GM10847 (cell line): ENCODE results near the gene KANSL1.

Experiments used
- POLR2A ChIP-seq: IDR thresholded peaks from 2 replicates; pipeline ENCODE4 v1.6.1; 2011; ENCODE audit not compliant: insufficient read length; ENCODE audit errors: extremely low read depth

The KANSL1 gene

DNA sequence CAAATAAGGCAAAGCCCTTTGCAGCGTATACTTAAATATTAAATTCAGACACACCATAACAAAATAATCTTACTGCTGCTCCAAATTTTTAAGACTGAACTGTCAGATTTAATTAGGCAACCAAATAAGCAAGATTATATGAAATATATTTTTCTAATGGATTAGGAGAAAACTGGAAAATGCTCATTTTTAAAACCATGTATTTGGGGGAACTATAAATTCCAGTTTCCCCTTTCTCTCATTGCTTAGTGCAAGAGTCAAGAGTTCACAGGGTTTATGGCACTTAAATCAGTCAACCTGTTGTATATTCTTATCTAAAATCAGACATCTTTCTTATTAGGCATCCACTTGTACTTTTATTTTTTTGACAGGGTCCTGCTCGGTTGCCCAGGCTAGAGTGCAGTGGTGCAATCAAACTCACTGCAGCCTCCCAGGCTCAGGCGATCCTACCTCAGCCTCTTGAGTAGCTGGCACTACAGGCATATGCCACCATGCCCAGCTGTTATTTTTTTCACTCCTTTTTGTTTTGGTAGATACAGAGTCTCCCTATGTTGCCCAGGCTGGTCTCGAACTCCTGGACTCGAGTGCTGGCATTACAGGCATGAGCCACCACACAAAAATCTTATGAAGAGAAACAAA, 2.1 kb upstream of the KANSL1 start:
- TF ChIP-seq POLR2A, result no peak

DNA sequence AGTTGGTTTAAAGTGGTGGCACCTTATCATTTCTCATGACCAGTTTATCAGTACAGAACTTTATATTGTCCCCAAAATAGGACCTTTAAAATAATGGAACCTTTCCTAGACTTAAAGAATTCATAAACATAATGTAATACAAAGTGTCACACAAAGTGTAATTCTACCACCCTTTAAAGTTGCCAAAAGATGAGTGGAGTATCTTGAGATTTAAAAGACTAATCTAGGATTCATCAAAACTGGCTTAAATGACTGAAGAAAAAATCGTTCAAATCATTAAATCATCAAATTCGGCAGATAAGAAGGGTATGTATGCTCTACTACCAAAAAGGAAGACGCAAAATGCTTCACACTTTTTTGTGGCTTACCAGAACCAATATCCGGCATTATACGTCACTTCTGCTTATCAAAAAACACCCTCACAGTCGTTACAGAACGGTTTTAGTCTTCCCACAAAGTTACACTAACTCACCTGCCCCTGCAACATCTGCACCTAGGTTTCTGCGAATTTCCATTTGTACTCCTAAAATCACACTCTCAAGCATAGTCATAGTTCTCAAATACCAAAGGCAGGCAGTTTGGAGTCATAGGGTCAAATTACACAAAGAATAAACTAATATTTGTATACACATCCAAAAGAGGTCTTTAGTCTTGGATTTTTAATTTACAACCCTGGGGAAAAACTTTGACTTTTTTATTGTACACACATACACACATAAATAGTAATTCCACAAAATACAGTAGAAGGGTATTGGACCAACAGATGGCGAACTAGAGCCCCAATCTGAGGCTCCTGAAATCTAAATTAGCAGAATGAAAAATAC, 1.4 kb upstream of the KANSL1 start:
- TF ChIP-seq POLR2A, result no peak

DNA sequence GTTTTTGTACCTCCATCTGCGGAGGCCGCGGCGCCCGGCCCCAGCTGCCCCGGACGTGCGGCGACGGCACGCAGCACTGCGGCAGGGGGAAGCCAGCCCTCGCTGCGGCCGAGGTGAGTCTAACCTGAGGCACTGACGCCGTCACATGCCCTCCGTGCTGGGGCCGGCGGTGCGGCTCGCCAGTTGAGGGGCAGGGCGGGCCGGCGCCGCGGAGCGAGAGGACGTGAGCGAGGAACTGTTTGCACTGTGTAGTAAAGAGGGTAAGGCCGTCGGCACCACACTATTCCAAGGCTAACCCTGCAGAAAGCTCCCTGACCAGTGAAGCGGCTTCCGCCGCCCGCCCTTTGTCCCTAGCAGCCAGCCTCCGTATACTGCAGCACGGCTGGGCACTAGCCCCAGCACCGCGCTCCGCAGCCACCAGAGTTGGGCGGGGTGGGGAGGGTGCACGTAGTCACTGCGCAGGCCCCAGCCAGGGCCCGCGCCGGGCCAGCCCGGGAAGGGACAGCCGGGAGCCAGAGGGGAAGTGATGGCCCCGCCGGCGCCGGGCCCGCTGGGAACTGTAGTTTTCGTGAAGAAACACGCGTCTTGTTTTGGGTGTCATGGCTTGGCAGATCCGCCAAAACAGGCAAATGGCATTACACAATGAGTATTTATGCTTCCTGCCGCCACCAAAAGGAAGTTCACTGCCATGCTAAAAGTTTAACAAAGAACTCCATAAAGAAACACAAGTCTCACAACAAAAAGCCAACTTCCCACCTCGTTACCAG, 580 bp upstream of the KANSL1 start:
- no peak for TF ChIP-seq POLR2A

DNA sequence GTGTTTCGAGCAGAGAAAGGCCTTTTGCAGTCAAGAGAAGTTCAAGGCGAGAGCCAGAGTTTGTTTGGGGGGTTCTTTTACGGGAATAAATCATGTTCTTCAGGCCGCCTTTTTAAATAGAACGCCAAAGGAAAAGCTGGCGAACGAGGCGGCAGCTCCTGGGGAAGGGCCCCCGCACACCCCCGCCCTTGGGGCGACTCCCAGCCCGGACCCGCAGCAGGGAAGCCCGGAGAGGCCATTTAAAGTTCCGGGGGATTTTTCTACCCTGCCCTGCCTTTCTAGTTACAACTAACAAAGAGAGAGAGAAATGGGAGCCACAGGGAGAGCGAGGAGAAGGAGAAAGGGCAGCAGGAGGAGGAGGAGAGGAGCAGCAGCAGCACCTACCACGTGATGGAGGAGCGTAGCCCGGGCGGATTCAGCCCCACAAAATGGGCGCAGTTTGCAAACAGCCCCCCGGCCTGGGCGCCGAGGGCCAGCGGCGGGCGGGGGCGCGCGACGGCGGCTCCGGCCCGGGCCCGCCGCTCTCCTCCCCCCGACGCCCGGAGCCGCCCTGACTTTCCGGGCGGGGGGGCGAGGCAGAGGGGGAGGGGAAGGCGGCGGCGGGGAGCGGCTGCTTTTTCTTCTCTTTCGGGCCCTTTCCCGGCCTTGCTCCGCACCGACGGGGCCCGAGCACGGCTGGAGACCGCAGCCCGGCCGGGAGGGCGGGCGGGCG, 634 bp downstream of the KANSL1 start:
- peak; percentile 38 for TF ChIP-seq POLR2A

DNA sequence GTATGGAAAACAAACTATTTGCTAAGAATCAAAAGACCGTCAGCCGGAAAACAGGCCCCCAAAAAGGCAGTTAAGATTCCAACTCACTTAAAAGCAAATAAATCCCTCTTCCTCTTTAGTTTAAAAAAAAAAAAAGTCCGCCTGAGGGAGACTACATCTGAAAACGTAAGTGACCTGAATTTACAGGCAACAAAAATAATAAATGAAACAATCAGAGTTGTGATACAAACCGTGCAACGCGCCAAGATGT, 1.1 kb downstream of the KANSL1 start:
- TF ChIP-seq POLR2A, result no peak

DNA sequence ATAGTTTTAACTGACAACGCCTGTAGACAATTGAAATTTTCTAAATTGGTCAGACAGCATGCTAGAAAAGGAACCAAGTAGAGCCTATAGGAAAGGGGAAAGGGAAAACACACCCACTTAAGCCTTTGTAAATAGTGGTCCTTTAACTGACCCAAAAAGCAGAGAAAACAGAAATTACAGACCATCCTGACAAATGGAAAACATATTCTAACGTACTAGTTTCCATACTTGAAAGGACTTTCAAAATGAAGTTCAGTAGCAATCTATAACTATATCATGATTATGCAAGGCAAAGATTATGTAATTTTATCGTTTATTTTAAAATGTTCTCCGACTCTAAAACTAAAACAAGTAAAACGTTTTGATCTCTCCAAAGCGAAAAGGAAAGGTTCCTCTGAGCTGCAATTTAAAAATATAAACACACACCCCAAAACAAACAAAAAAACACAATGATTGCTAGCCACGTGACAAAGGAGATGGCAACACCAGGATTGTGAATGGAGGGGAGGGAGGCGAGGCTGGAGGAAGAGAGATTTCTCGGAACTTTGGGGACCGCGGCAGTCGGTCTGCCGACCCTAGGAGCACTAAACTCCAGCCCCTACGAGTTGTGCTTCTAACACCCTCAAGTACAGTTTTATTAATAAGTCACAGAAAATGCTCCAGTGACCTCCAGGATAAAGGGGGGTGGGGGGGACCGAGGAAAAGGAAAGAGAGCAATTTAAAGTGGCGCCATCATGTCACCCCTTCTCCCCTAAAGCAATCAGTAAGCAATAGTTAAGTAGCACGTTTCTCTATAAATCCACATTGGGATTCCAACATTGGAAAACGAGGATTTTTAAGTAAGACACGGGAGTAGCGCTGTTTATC, 1.7 kb downstream of the KANSL1 start:
- no peak for TF ChIP-seq POLR2A

DNA sequence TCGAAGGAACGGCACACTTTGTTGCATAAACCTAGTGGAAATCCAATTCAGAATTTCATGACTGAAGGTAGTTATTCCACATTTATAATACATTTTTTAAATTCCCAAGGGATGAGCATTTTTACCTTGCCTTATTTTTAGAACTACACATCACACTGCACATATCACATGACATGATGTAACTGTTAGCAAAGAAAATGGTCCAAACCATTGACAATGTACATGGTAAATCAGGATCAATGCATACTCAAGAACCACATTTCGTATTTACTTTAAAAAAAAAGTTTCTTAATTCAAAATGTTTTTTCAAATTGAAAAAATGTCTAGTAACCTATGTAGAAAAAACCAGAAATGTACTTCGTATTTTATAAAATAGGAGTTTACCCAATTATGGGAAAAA, 2.5 kb downstream of the KANSL1 start:
- no peak for TF ChIP-seq POLR2A

DNA sequence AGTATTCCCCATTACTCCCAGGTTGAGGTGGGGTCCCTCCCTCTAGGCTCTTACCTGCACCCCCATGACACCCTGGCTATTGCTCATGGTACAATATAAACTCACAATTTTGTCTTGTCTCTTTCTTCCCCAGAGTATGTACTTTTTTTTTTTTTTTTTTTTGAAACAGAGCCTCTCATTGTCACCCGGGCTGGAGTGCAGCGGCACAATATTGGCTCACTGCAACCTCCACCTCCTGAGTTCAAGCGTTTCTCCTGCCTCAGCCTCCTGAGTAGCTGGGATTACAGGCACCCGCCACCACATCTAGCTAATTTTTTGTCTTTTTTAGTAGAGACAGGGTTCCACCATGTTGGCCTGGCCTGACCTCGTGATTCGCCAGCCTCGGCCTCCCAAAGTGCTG, 8.5 kb downstream of the KANSL1 start:
- TF ChIP-seq POLR2A, result no peak

DNA sequence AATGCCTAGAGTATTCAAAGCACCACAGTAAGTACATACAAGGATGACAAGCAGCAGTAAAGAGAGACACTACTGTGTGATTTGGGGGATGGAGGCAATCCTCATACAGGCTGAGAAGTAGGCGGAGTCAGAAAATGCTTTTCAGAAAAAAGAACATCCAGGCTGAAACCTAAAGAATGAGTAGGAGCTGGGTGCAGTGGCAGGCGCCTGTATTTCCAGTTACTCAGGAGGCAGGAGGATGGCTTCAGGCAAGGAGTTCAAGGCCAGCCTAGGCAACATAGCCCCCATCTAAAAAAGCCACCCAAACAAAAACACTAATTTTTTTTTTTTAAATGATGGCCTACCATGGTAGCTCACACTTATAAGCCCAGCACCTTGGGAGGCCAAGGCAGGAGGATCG, 10.3 kb downstream of the KANSL1 start:
- TF ChIP-seq POLR2A, result no peak

DNA sequence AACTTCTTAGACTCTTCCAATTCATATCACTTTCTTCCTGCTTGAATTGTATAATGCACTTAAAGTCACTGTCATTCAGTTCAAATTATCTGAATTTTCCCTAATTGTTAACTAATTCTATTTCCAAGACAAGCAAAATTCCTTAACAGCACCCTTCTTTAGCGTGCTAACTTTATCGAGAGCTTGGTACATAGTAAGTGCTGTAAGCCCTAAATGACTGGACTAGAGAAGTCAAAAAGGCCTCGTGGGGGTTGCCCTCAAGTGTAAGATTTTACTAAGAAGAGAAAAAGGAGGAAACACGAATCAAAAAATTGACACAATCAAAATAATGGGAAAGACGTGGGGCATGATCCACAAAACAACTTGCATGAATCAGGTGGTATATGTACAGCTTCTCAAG, 11.3 kb downstream of the KANSL1 start:
- no peak for TF ChIP-seq POLR2A

DNA sequence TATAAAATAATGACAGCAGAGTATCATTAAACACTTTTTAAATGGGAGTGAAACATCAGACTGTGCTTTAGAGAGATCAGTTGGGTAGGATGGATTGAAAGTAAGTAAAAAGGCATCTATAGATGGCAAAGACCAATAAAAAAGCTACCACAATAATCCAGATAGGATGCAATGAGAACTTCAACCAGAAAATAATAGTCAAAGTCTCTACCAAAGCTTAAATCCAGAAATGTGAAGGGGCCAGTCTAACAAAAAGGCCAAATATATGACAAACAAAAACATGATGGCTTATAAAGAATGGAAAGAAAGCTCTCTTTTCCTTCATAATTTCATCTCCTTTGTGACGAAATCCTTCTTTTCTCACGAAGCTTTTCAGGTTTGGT, 12.3 kb downstream of the KANSL1 start:
- TF ChIP-seq POLR2A, result no peak

DNA sequence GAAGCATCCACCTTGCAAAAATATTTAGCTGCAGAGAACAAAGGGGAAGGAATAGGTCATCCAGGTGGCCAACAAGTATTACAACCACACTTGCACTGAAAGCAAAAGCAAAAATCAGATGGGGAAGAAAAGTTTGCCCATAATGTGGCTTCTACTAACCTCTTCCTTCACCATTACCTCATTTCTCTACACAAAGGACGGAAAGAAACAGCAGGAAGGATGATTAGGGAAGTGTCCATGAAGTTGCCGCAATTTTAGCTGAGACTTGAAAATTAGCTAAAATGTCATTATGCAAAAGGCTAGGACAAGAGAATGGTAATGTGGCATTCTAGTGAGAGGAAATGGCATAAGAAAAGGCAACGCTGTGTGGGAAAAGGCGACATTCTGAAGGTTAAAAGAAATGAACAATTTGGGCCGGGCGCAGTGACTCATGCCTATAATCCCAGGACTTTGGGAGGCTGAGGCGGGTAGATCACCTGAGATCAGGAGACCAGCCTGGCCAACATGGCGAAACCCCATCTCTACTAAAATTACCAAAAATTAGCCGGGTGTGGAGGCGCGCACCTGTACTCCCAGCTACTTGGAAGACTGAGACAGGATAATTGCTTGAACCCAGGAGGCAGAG, 13.7 kb downstream of the KANSL1 start:
- no peak for TF ChIP-seq POLR2A

DNA sequence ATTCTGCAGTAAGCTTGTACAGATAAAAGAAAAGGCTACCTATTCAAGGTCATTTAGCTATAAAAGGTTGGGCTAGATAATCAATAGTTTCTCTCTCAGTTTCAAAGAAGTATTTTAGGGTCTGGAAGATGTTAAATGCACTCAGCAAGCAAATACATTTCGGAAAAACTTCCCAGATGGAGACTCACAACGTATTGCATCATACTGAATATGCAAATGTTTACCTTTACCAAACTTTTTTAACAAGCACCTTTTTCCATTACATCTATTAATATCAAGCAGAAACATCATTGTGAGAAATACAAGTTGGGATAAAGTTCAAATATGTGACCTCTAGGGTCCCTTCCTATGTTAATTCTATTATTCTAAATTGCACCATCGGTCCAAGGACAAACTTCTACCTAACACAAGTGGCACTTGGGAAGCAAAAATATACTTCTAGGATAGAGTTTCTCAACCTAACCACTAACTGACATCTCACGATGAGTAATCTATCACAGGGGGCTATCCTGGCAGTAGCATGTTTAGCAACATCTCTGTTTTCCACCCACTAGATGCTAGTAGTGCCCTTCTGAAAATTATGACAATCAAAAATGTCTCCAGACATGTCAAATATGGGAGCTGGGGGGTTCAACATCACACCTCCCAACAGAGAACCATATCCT, 14.5 kb downstream of the KANSL1 start:
- TF ChIP-seq POLR2A, result no peak

DNA sequence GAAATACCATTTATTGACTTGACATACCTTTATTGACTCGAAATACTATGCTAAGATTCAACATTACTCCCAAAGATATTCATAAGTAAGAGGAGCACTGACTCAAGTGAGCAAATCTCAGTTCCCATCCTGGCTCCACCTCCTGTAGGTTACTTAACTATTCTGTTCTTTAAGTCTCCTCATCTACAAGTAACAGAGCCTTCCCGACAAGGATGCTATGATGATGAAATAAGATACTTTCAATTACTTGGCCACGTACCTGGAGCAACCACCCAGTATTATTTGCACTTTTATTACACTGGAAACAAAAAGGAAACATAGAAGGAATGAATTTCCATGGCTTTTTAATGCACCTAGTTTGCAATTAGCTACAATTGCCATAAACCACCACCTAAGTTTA, 16.3 kb downstream of the KANSL1 start:
- no peak for TF ChIP-seq POLR2A
